Vagina (tissue), 2 donors: ENCODE data around the gene NHSL2.

Source experiments
- POLR2AphosphoS5 ChIP-seq, 2 donors: sonication (generic); formaldehyde crosslinking; IDR thresholded peaks; one replicate each; pipeline ENCODE4 v1.9.0; 2017; ENCODE audit warnings: antibody characterized with exemption in 2 of 2, mild to moderate bottlenecking in 2 of 2, low read depth in 1 of 2; ENCODE audit not compliant: insufficient read depth in 1 of 2
- TF ChIP-seq, protein P1 (sequence below), 3 experiments: fragments of 450-650 bp in 2 of 3; fragments of 200-600 bp in 1 of 3; sonication (generic) in 1 of 3; IDR thresholded peaks; one replicate each; pipeline ENCODE4 v1.5.1; 2017 to 2019; ENCODE audit warnings: antibody characterized with exemption in 3 of 3, mild to moderate bottlenecking in 2 of 3, moderate library complexity in 2 of 3

GRCh38 chrX:72094894-72095293, 184.2 kb downstream of the NHSL2 start:
- TF ChIP-seq, protein P1, sequence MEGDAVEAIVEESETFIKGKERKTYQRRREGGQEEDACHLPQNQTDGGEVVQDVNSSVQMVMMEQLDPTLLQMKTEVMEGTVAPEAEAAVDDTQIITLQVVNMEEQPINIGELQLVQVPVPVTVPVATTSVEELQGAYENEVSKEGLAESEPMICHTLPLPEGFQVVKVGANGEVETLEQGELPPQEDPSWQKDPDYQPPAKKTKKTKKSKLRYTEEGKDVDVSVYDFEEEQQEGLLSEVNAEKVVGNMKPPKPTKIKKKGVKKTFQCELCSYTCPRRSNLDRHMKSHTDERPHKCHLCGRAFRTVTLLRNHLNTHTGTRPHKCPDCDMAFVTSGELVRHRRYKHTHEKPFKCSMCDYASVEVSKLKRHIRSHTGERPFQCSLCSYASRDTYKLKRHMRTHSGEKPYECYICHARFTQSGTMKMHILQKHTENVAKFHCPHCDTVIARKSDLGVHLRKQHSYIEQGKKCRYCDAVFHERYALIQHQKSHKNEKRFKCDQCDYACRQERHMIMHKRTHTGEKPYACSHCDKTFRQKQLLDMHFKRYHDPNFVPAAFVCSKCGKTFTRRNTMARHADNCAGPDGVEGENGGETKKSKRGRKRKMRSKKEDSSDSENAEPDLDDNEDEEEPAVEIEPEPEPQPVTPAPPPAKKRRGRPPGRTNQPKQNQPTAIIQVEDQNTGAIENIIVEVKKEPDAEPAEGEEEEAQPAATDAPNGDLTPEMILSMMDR (IDR thresholded peaks at IDR 0.05): no peak
- TF ChIP-seq POLR2AphosphoS5 (IDR thresholded peaks at IDR 0.05; ENCODE audit: insufficient read depth in 1 of 2, low read depth in 1 of 2): no peak
